Measurements from ENCODE around the gene DAP3.
"Not testable (repeated sequence)": the region's sequence is repeated elsewhere in the genome, so short reads cannot be mapped to it uniquely, and the experiment has no call there.

GRCh38 chr1:155712636-155713035, 23.7 kb downstream of the DAP3 start:
- TF ChIP-seq, protein P1, sequence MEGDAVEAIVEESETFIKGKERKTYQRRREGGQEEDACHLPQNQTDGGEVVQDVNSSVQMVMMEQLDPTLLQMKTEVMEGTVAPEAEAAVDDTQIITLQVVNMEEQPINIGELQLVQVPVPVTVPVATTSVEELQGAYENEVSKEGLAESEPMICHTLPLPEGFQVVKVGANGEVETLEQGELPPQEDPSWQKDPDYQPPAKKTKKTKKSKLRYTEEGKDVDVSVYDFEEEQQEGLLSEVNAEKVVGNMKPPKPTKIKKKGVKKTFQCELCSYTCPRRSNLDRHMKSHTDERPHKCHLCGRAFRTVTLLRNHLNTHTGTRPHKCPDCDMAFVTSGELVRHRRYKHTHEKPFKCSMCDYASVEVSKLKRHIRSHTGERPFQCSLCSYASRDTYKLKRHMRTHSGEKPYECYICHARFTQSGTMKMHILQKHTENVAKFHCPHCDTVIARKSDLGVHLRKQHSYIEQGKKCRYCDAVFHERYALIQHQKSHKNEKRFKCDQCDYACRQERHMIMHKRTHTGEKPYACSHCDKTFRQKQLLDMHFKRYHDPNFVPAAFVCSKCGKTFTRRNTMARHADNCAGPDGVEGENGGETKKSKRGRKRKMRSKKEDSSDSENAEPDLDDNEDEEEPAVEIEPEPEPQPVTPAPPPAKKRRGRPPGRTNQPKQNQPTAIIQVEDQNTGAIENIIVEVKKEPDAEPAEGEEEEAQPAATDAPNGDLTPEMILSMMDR (IDR thresholded peaks at IDR 0.05): not testable (repeated sequence)
- TF ChIP-seq EZH2 (IDR thresholded peaks at IDR 0.05; ENCODE audit: borderline replicate concordance, insufficient read depth, low read depth, low read length, poor library complexity, severe bottlenecking): not testable (repeated sequence)
